GM12874 (cell line): ENCODE data around the gene CYP4F11.

Source experiments
- CTCF ChIP-seq: IDR thresholded peaks from 2 replicates; pipeline ENCODE4 v1.5.1; 2011; ENCODE audit warnings: low read depth, mild to moderate bottlenecking, control low read depth, low read length, moderate library complexity; ENCODE audit not compliant: insufficient read depth

The CYP4F11 gene

GRCh38 chr19:15936173-15936572, 1.8 kb upstream of the CYP4F11 start:
- TF ChIP-seq CTCF, result no peak

GRCh38 chr19:15935167-15935702, 906 bp upstream of the CYP4F11 start:
- TF ChIP-seq CTCF, result no peak

GRCh38 chr19:15928321-15928720, 6.0 kb downstream of the CYP4F11 start:
- no peak for TF ChIP-seq CTCF

- no peak for TF ChIP-seq CTCF
Measured at GRCh38 chr19:15926484-15926883, 7.8 kb downstream of the CYP4F11 start.

GRCh38 chr19:15923702-15924101, 10.6 kb downstream of the CYP4F11 start:
- no peak for TF ChIP-seq CTCF

GRCh38 chr19:15922021-15922420, 12.3 kb downstream of the CYP4F11 start:
- no peak for TF ChIP-seq CTCF

- TF ChIP-seq CTCF, result no peak
Measured at GRCh38 chr19:15919243-15919642, 15.1 kb downstream of the CYP4F11 start.
